ENCODE data around the gene TPX2. TPM values are rescaled to one million over a fixed set of nuclear protein-coding genes. Genes with fewer than 3 reads are reported as not detected.

Gene TPX2
- total RNA-seq, 2 donors from 2014 or later = 21.8 to 74.5 TPM

DNA sequence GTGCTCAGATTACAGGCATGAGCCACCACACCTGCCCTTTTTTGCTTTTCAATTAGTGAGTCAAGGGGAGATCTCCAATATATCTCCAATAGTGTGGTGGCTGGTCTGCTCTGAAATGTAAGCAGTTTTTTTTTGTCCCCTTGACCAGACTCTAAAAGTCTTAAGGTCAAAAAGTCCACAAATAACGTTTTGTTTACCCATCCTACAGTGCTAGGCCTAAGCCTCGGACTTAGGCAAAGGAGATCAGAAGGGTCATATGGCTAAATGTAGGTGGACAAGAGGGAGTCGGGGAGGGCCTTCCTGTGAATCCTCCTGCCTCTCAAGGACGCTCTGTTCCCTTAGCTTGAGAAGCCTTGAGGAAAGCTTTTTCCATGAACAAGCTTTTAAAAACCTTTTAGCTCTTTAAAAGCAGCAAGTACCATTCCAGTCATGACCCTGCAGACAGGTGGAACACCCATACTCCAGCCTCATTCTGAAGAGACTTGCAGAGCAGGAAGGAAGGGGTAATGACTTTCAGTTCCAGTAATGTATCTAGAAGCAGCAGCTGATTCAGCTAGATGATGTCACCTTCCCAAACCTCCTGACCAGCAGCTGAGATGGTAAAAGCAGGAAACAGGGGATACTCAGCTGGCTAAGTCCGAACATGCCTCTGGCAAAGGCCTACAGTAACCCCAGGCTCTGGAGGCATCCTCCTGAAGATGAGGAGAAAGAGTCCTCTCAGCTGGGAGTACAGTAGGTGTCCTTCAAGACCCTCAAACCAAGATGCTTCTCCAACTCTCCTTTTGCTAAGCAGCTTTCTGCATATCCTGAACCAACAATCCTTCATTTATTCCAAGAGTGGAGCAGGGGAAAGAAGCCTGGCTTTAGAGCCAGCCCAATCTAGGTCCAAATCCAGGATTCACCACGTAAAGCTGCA lies 40.0 kb upstream of the TPX2 start:
- H3K27ac ChIP-seq = peak overlapping the region; percentile 81
- no peaks in the 10 kb centered on the region for H3K9me3 ChIP-seq
- H3K9ac ChIP-seq (ENCODE audit: low read depth in 2 of 2, low read length in 2 of 2) = peak overlapping the region in 1 of 2 donors; percentile 42
- H3K36me3 ChIP-seq = no peaks in the 10 kb centered on the region
- H3K4me1 ChIP-seq = peaks cover 11% of the 10 kb centered on the region
- peak; percentile 68 for DNase-seq
- no peaks in the 10 kb centered on the region for H3K27me3 ChIP-seq
- H3K4me3 ChIP-seq = no peak overlapping the region
- intact Hi-C loops (cut with DNase I) = no loop called here
- TF ChIP-seq, protein P1, sequence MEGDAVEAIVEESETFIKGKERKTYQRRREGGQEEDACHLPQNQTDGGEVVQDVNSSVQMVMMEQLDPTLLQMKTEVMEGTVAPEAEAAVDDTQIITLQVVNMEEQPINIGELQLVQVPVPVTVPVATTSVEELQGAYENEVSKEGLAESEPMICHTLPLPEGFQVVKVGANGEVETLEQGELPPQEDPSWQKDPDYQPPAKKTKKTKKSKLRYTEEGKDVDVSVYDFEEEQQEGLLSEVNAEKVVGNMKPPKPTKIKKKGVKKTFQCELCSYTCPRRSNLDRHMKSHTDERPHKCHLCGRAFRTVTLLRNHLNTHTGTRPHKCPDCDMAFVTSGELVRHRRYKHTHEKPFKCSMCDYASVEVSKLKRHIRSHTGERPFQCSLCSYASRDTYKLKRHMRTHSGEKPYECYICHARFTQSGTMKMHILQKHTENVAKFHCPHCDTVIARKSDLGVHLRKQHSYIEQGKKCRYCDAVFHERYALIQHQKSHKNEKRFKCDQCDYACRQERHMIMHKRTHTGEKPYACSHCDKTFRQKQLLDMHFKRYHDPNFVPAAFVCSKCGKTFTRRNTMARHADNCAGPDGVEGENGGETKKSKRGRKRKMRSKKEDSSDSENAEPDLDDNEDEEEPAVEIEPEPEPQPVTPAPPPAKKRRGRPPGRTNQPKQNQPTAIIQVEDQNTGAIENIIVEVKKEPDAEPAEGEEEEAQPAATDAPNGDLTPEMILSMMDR (IDR thresholded peaks at IDR 0.05) = no peak

DNA sequence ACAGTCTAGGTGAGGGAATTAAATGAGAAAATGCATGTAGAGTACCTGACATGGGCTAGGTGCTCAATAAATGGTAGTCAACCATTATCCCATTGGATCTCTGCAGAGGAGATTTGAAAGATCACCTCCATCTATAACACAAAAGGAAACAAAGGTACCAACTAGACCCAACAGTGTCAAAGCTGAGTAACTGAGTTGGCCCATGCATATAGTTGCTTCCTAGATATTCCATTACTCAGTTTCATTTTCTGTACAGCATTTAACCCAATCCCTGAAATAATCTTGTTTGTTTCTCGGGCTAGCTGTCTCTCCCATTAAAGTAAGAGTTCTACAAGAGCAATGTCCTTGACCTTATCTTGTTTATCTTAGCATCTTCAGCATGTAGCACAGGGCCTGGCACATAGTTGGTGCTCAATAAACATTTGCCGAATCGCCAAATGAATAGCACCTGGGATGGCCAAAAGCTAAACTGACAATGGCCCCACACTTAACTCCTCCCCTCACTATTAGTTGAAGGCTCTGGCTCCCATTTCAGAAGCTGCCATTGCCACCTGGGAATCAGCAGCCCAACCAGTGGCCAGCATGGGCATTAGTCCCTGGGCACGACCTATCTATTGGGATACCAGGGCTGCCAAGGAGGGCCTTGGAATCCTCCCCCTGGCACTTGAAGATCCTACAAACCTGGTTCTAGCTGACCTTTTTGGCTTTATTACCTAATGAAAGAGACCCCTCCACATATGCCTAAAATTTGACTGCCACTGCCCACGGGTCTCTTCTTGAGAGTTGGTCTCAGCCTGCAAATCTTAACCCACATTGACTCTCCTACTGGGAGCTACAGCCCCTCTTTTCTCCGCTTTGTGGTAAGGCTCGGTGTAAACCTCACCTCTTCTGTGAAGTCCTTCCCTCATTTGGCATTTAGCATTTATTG lies 39.0 kb upstream of the TPX2 start:
- Histone ChIP-seq H3K27me3 (no peaks in the 10 kb centered on the region), H3K9me3 (no peaks in the 10 kb centered on the region), H3K4me3 (no peak overlapping the region), H3K27ac (peak overlapping the region; percentile 81), H3K4me1 (peaks cover 14% of the 10 kb centered on the region), H3K9ac (ENCODE audit: low read depth in 2 of 2, low read length in 2 of 2) (peak overlapping the region in 1 of 2 donors; percentile 42), H3K36me3 (no peaks in the 10 kb centered on the region)
- intact Hi-C loops (cut with DNase I) = no loop called here
- TF ChIP-seq, protein P1 (IDR thresholded peaks at IDR 0.05) = no peak
- DNase-seq = no peak

DNA sequence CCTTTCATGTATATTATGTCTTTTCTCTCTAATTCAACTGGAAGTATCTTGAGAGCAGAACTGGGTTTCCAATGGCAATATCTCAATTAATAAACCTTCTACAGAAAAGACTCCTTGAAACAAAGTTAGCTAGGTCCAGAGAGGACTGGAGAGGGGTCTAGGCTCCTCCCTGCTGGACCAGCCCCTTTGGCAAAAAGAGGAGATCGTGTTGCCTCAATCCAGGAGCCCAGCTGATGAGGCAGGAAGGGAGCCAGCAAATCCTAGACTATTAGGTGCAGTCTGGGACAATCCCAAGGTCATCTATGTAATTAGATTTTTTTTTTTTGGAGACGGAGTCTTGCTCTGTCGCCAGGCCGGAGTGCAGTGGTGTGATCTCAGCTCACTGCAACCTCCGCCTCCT lies 38.3 kb upstream of the TPX2 start:
- H3K9me3 ChIP-seq = no peaks in the 10 kb centered on the region
- H3K4me3 ChIP-seq = no peak overlapping the region
- no peak overlapping the region for H3K9ac ChIP-seq (ENCODE audit: low read depth in 2 of 2, low read length in 2 of 2)
- no peaks in the 10 kb centered on the region for H3K27me3 ChIP-seq
- no peak for DNase-seq
- peaks cover 21% of the 10 kb centered on the region for H3K4me1 ChIP-seq
- TF ChIP-seq, protein P1 (IDR thresholded peaks at IDR 0.05) = no peak
- H3K36me3 ChIP-seq = no peaks in the 10 kb centered on the region
- intact Hi-C loops (cut with DNase I) = no loop called here
- no peak overlapping the region for H3K27ac ChIP-seq

DNA sequence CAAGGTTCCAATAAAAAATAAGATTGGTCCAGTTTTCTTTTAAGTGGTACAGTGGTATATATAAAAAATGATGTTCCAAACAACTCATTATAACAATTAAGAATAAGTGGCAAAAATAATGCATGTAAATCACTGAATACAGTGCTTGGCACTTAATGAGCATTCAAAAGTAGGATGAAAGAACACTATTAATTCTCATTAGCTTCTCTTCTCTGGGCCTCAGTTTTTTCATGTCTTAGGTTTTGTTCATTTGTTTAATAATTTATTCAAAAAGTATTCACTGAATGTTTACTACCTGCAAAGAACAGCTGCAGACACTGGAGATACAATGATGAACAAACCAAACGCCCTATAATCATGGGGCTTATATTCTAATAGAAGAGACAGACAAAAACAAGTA lies 37.5 kb upstream of the TPX2 start:
- no peak overlapping the region for H3K27ac ChIP-seq
- no peak overlapping the region for H3K9ac ChIP-seq (ENCODE audit: low read depth in 2 of 2, low read length in 2 of 2)
- no peaks in the 10 kb centered on the region for H3K36me3 ChIP-seq
- H3K9me3 ChIP-seq = no peaks in the 10 kb centered on the region
- H3K4me3 ChIP-seq = no peak overlapping the region
- intact Hi-C loops (cut with DNase I) = no loop called here
- H3K27me3 ChIP-seq = no peaks in the 10 kb centered on the region
- DNase-seq = no peak
- TF ChIP-seq, protein P1 (IDR thresholded peaks at IDR 0.05) = no peak
- H3K4me1 ChIP-seq = peaks cover 21% of the 10 kb centered on the region

Data from colonic mucosa (tissue), 4 donors.